Heart right ventricle (tissue), 16 donors: ENCODE results near the gene SEZ6. TPM values are rescaled to one million over a fixed set of nuclear protein-coding genes. Genes with fewer than 3 reads are reported as not detected.

ENCODE experiments used
- ATAC-seq, 8 donors: fragments of 200-7000 bp; cut with Tn5 transposase; one replicate each; pipeline ENCODE4 v1.9.1; 2020; ENCODE audit warnings: mild to moderate bottlenecking in 8 of 8, moderate library complexity in 8 of 8, moderate number of reproducible peaks in 1 of 8
- DNase-seq, 2 donors: peaks; one replicate each; pipeline ENCODE4 v3.0.0-alpha.2; 2020
- H3K27ac ChIP-seq, 10 donors: fragments of 200-600 bp; sonication (generic) in 2 of 10; one replicate each; pipeline versions ENCODE4 v1.5.0 to v1.8.0; 2020 to 2022; ENCODE audit warnings: mild to moderate bottlenecking in 3 of 10
- H3K27me3 ChIP-seq, 7 donors: fragments of 200-600 bp; one replicate each; pipeline ENCODE4 v1.8.0; 2021 to 2022; ENCODE audit warnings: mild to moderate bottlenecking in 2 of 7
- H3K36me3 ChIP-seq, 9 donors: fragments of 200-600 bp; sonication (generic) in 1 of 9; one replicate each; pipeline versions ENCODE4 v1.5.0 to v1.8.0; 2020 to 2022; ENCODE audit warnings: mild to moderate bottlenecking in 2 of 9
- H3K4me1 ChIP-seq, 9 donors: fragments of 200-600 bp; sonication (generic) in 1 of 9; one replicate each; pipeline versions ENCODE4 v1.5.0 to v1.8.0; 2020 to 2022; ENCODE audit warnings: mild to moderate bottlenecking in 4 of 9
- H3K4me3 ChIP-seq, 10 donors: fragments of 200-600 bp; sonication (generic) in 2 of 10; one replicate each; pipeline versions ENCODE4 v1.5.0 to v1.8.0; 2020 to 2022; ENCODE audit warnings: mild to moderate bottlenecking in 7 of 10, moderate library complexity in 2 of 10
- H3K9me3 ChIP-seq, 11 donors: fragments of 200-600 bp in 10 of 11; sonication (generic) in 2 of 11; one replicate each; pipeline versions ENCODE4 v1.5.0 to v1.8.0; 2013 to 2022; ENCODE audit warnings: mild to moderate bottlenecking in 2 of 11, control low read depth in 1 of 11, moderate library complexity in 1 of 11
- CTCF ChIP-seq, 9 donors: fragments of 200-600 bp; sonication (generic) in 2 of 9; IDR thresholded peaks; one replicate each; pipeline versions ENCODE4 v1.5.0 to v1.8.0; 2021 to 2022; ENCODE audit warnings: antibody characterized with exemption in 9 of 9, mild to moderate bottlenecking in 5 of 9, moderate library complexity in 1 of 9
- WGBS, 2 donors: extraction: QIAGEN DNeasy Blood & Tissue Kit; methylation state at CpG; one replicate each; pipeline ENCODE4 v1.1.7; 2013; ENCODE audit warnings: inconsistent platforms in 1 of 2; 5-methylcytosine and 5-hydroxymethylcytosine counted together
- intact Hi-C, 10 donors: fragments of 100-400 bp; cut with DNase I; formaldehyde crosslinking; loops; one replicate each; pipeline versions ENCODE4 v1.11.1 to v1.14.2; 2022
- polyA plus RNA-seq, 2 donors: library from polyadenylated mRNA; stranded (reverse); fragments of 200-250 nt; gene quantifications; one replicate each; pipeline ENCODE4 v1.2.3, GENCODE V29; 2013
- total RNA-seq, 10 donors: library from RNA; stranded (reverse); fragmentation: NEBNext Ultra II Directional in 3 of 10; extraction: Animal tissue kit (Norgen Biotek cat#: 25700) in 3 of 10; gene quantifications; one replicate each; pipeline versions ENCODE4 v1.2.1 to v1.2.4, GENCODE V29; 2021 to 2023
- donor health status: Arrhythmogenic right ventricular cardiomyopathy.
- donor health status: ischemic (EF 13 %, LVEDD 7.1; RV severe dilation, severe dysfunction).
- donor health status: healthy with polysubstance abuse.
- donor health status: DM: no; HTN: yes; CAD: no.
- donor health status: DM: no; HTN: no; CAD: no.
- donor health status: ischemic (EF 25% LVEDD 6.9; RV normal size, moderate dysfunction).
- donor health status: ischemic (EF 25% LVEDD 5.7; RV mildly dilated, moderate dysfunction).
- donor health status: healthy.
- donor health status: DM: yes; HTN: yes; CAD: no.
- donor health status: Ischemic cardiomyopathy.
- donor health status: ischemic (EF 35%, LVEDD 5.7; RV mildly dilated, moderate dysfunction).
- donor health status: nonischemic (EF 11% LVEDD 7.7; RV severe dilation, severe dysfunction).
- donor health status: DM: yes; HTN: yes; CAD: no.
- donor health status: PGD.
- donor health status: ischemic (EF 29% LVEDD 5.4; RV normal size, mild dysfunction).
- donor health status: nonischemic (EF 23%, LVEDD 6.1; RV moderate dilation, normal function).

SEZ6 gene
- total and polyA plus RNA-seq, 12 donors = not detected

GRCh38 chr17:29032857-29033197 lies 27.0 kb upstream of the SEZ6 start:
- Histone ChIP-seq H3K36me3 (no peaks in the 10 kb centered on the region), H3K4me1 (no peaks in the 10 kb centered on the region), H3K27ac (no peak overlapping the region), H3K9me3 (peaks cover 0 to 20% (median 4%) of the 10 kb centered on the region in 11 donors), H3K4me3 (no peak overlapping the region), H3K27me3 (peaks cover 0 to 60% (median 41%) of the 10 kb centered on the region in 7 donors)
- no peak for ATAC-seq
- TF ChIP-seq CTCF (IDR thresholded peaks at IDR 0.05) = no peak
- intact Hi-C loops = no loop called here
- no peak for DNase-seq
- WGBS, 2 donors = 31% methylated on average over 6 of the region's 6 CpGs

GRCh38 chr17:29032013-29032856 lies 26.4 kb upstream of the SEZ6 start:
- Histone ChIP-seq H3K36me3 (no peaks in the 10 kb centered on the region), H3K4me1 (no peaks in the 10 kb centered on the region), H3K27me3 (peaks cover 0 to 55% (median 37%) of the 10 kb centered on the region in 7 donors), H3K27ac (no peak overlapping the region), H3K9me3 (peaks cover 0 to 20% (median 4%) of the 10 kb centered on the region in 11 donors), H3K4me3 (no peak overlapping the region)
- no peak for DNase-seq
- intact Hi-C loops = no loop called here
- TF ChIP-seq CTCF (IDR thresholded peaks at IDR 0.05) = no peak
- no peak for ATAC-seq
- 27 to 34% methylated on average over 11 of the region's 11 CpGs for whole genome bisulfite sequencing, 2 donors

- Histone ChIP-seq H3K4me1 (no peaks in the 10 kb centered on the region), H3K36me3 (no peaks in the 10 kb centered on the region), H3K4me3 (no peak overlapping the region), H3K27ac (no peak overlapping the region), H3K27me3 (peaks cover 0 to 53% (median 36%) of the 10 kb centered on the region in 7 donors), H3K9me3 (peaks cover 0 to 20% (median 4%) of the 10 kb centered on the region in 11 donors)
- intact Hi-C loops = no loop called here
- WGBS, 2 donors = 44 to 54% methylated on average over 5 of the region's 5 CpGs
- DNase-seq = no peak
- TF ChIP-seq CTCF (IDR thresholded peaks at IDR 0.05) = no peak
- ATAC-seq = no peak
Measured at GRCh38 chr17:29031488-29031887, 25.7 kb upstream of the SEZ6 start.

GRCh38 chr17:29024316-29024952 lies 18.6 kb upstream of the SEZ6 start:
- TF ChIP-seq CTCF (IDR thresholded peaks at IDR 0.05) = no peak
- Histone ChIP-seq H3K27me3 (peaks cover 2 to 46% (median 38%) of the 10 kb centered on the region in 7 donors), H3K9me3 (no peaks in the 10 kb centered on the region), H3K4me1 (peaks cover 0 to 9% (median 7%) of the 10 kb centered on the region in 9 donors), H3K27ac (no peak overlapping the region), H3K4me3 (no peak overlapping the region), H3K36me3 (no peaks in the 10 kb centered on the region)
- intact Hi-C loops = no loop called here
- DNase-seq (no peak), ATAC-seq (no peak)
- WGBS, 2 donors = 64 to 76% methylated on average over 6 of the region's 6 CpGs
